Smooth muscle cell (in vitro differentiated cells): ENCODE data around the gene ZNF536. TPM values are rescaled to one million over a fixed set of nuclear protein-coding genes. Genes with fewer than 3 reads are reported as not detected.

Experiments used
- DNase-seq: peaks from one replicate; lab custom pipeline; 2025; ENCODE audit not compliant: unreplicated experiment; lab: John Stamatoyannopoulos, UW
- H2AFZ ChIP-seq: fragments of 200-600 bp; sonication (generic); 2 replicates; pipeline ENCODE4 v1.6.0; 2016; ENCODE audit warnings: antibody characterized with exemption, low read depth, mild to moderate bottlenecking
- H3F3A ChIP-seq: fragments of 200-600 bp; sonication (generic); 2 replicates; pipeline ENCODE4 v1.6.0; 2017; ENCODE audit warnings: antibody characterized with exemption, low read depth
- H3K27ac ChIP-seq: fragments of 200-600 bp; sonication (generic); 2 replicates; pipeline ENCODE4 v1.5.1; 2016; ENCODE audit warnings: low read depth, mild to moderate bottlenecking
- H3K27me3 ChIP-seq: fragments of 200-600 bp; sonication (generic); 2 replicates; pipeline ENCODE4 v1.6.1; 2016; ENCODE audit warnings: low read depth, mild to moderate bottlenecking
- H3K36me3 ChIP-seq: fragments of 200-600 bp; sonication (generic); 2 replicates; pipeline ENCODE4 v1.5.1; 2016; ENCODE audit warnings: low read depth
- H3K4me1 ChIP-seq: fragments of 200-600 bp; sonication (generic); 2 replicates; pipeline ENCODE4 v1.5.1; 2016; ENCODE audit warnings: low read depth
- H3K4me2 ChIP-seq: fragments of 200-600 bp; sonication (generic); 2 replicates; pipeline ENCODE4 v1.6.0; 2016; ENCODE audit warnings: mild to moderate bottlenecking
- H3K4me3 ChIP-seq: fragments of 200-600 bp; sonication (generic); 2 replicates; pipeline ENCODE4 v1.5.1; 2016; ENCODE audit warnings: mild to moderate bottlenecking
- H3K79me2 ChIP-seq: fragments of 200-600 bp; sonication (generic); 2 replicates; pipeline ENCODE4 v1.6.0; 2016; ENCODE audit warnings: low read depth, mild to moderate bottlenecking
- H3K9ac ChIP-seq: fragments of 200-600 bp; sonication (generic); 2 replicates; pipeline ENCODE4 v1.6.0; 2016; ENCODE audit warnings: low read depth
- H3K9me3 ChIP-seq: fragments of 200-600 bp; sonication (generic); replicated peaks from 2 replicates; pipeline ENCODE4 v1.5.1; 2016; ENCODE audit warnings: low read depth
- H4K20me1 ChIP-seq: fragments of 200-600 bp; sonication (generic); 2 replicates; pipeline ENCODE4 v1.6.0; 2016; ENCODE audit warnings: low read depth
- WGBS: methylation state at CpG from one replicate; pipeline ENCODE4 v1.1.7; 2016; ENCODE audit warnings: low lambda C conversion rate; 5-methylcytosine and 5-hydroxymethylcytosine counted together
- polyA plus RNA-seq: library from polyadenylated mRNA; unstranded; fragments of >200 nt; fragmentation: Nextera tagmentation; extraction: Ambion mirVana; gene quantifications from 2 replicates; pipeline ENCODE4 v1.2.1, GENCODE V29; 2016
- total RNA-seq: library from RNA; depleted of rRNA; stranded (reverse); fragments of >200 nt; gene quantifications from 2 replicates; pipeline ENCODE4 v1.2.3, GENCODE V29; 2014
- TF ChIP-seq, protein P1 (sequence below): fragments of 200-600 bp; sonication (generic); IDR thresholded peaks from 2 replicates; pipeline ENCODE4 v1.5.1; 2017; ENCODE audit warnings: borderline replicate concordance, mild to moderate bottlenecking, antibody characterized with exemption; ENCODE audit not compliant: insufficient read depth, poor library complexity, severe bottlenecking

ZNF536 gene
- total and polyA plus RNA-seq, 2 experiments from 2014 or later = not detected

GRCh38 chr19:30428844-30429243 lies 56.7 kb downstream of the ZNF536 start:
- TF ChIP-seq, protein P1, sequence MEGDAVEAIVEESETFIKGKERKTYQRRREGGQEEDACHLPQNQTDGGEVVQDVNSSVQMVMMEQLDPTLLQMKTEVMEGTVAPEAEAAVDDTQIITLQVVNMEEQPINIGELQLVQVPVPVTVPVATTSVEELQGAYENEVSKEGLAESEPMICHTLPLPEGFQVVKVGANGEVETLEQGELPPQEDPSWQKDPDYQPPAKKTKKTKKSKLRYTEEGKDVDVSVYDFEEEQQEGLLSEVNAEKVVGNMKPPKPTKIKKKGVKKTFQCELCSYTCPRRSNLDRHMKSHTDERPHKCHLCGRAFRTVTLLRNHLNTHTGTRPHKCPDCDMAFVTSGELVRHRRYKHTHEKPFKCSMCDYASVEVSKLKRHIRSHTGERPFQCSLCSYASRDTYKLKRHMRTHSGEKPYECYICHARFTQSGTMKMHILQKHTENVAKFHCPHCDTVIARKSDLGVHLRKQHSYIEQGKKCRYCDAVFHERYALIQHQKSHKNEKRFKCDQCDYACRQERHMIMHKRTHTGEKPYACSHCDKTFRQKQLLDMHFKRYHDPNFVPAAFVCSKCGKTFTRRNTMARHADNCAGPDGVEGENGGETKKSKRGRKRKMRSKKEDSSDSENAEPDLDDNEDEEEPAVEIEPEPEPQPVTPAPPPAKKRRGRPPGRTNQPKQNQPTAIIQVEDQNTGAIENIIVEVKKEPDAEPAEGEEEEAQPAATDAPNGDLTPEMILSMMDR = no peak
- Histone ChIP-seq H3K4me2 (no peak overlapping the region), H3K36me3 (no peaks in the 10 kb centered on the region), H3K4me1 (no peaks in the 10 kb centered on the region), H3K4me3 (no peak overlapping the region), H3K79me2 (no peaks in the 10 kb centered on the region), H2AFZ (no peak overlapping the region), H4K20me1 (no peaks in the 10 kb centered on the region), H3F3A (no peaks in the 10 kb centered on the region), H3K27me3 (peaks cover 15% of the 10 kb centered on the region), H3K9me3 (no peaks in the 10 kb centered on the region), H3K27ac (no peak overlapping the region), H3K9ac (no peak overlapping the region)
- DNase-seq = no peak
- WGBS = 81% methylated on average over 3 of the region's 3 CpGs

DNA sequence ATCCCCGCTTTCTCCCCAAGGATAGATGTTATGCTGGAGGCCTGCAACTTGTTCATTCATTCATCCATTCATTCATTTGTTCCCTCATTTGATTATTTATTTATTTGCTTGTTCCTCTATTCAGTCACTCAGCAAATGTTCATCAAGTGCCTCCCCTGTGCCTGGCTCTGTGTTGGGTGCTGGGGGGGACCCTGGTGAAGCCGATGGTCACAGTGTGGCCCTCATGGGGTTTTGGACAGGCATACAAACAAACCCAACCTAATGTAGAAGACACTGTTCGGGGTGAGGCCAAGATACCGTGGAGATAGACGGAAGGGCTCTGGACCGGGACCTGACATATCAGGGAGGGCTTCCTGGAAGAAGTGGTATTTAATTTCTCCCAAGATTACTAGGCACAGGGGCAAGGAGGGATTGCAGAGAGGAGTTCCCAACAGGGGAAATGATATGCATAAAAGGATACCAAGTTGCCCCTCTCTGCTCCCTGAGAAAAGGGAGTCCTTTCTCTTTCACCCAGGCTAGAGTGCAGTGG lies 58.1 kb downstream of the ZNF536 start:
- Histone ChIP-seq H2AFZ (no peak overlapping the region), H3K27me3 (peaks cover 15% of the 10 kb centered on the region), H3K9ac (no peak overlapping the region), H3F3A (no peaks in the 10 kb centered on the region), H3K4me1 (no peaks in the 10 kb centered on the region), H3K27ac (no peak overlapping the region), H3K79me2 (no peaks in the 10 kb centered on the region), H3K4me2 (no peak overlapping the region), H3K36me3 (no peaks in the 10 kb centered on the region), H3K4me3 (no peak overlapping the region), H4K20me1 (no peaks in the 10 kb centered on the region), H3K9me3 (no peaks in the 10 kb centered on the region)
- WGBS = 95% methylated on average over 6 of the region's 6 CpGs
- no peak for DNase-seq
- TF ChIP-seq, protein P1 = no peak

GRCh38 chr19:30431591-30431990 lies 59.4 kb downstream of the ZNF536 start:
- Histone ChIP-seq H2AFZ (no peak overlapping the region), H3K27ac (no peak overlapping the region), H3K36me3 (no peaks in the 10 kb centered on the region), H3K27me3 (peaks cover 13% of the 10 kb centered on the region), H3K79me2 (no peaks in the 10 kb centered on the region), H3K4me1 (no peaks in the 10 kb centered on the region), H3K9me3 (no peaks in the 10 kb centered on the region), H3K4me2 (no peak overlapping the region), H3K9ac (no peak overlapping the region), H4K20me1 (no peaks in the 10 kb centered on the region), H3F3A (no peaks in the 10 kb centered on the region), H3K4me3 (no peak overlapping the region)
- 85% methylated on average over 8 of the region's 8 CpGs for WGBS
- no peak for DNase-seq
- TF ChIP-seq, protein P1 = no peak
